GM23338 (cell line): ENCODE measurements around the gene CACNA1G. TPM values are rescaled to one million over a fixed set of nuclear protein-coding genes. Genes with fewer than 3 reads are reported as not detected.

Experiments used
- ATAC-seq: fragments of 200-7000 bp; cut with Tn5 transposase; 3 replicates; pipeline ENCODE4 v1.9.1; 2020
- DNase-seq: peaks from one replicate; pipeline ENCODE4 v3.0.0-alpha.2; 2015; ENCODE audit warnings: low spot score
- H2AFZ ChIP-seq: fragments of 200-600 bp; sonication (generic); 2 replicates; pipeline ENCODE4 v1.8.0; 2016; ENCODE audit warnings: antibody characterized with exemption, mild to moderate bottlenecking, moderate library complexity
- H3F3A ChIP-seq: fragments of 200-600 bp; sonication (generic); replicated peaks from 2 replicates; pipeline ENCODE4 v1.8.0; 2017; ENCODE audit warnings: antibody characterized with exemption, mixed run types, low read depth
- H3K27ac ChIP-seq: fragments of 200-600 bp; sonication (generic); 2 replicates; pipeline ENCODE4 v1.6.1; 2016; ENCODE audit warnings: low read depth
- H3K27me3 ChIP-seq: fragments of 200-600 bp; sonication (generic); 2 replicates; pipeline ENCODE4 v1.8.0; 2016; ENCODE audit warnings: mild to moderate bottlenecking, mixed run types, moderate library complexity; ENCODE audit not compliant: insufficient read depth
- H3K36me3 ChIP-seq: fragments of 200-600 bp; sonication (generic); 2 replicates; pipeline ENCODE4 v1.8.0; 2016; ENCODE audit warnings: mild to moderate bottlenecking; ENCODE audit not compliant: insufficient read depth
- H3K4me1 ChIP-seq: fragments of 200-600 bp; sonication (generic); 2 replicates; pipeline ENCODE4 v1.8.0; 2016; ENCODE audit warnings: mild to moderate bottlenecking, moderate library complexity; ENCODE audit not compliant: insufficient read depth
- H3K4me2 ChIP-seq: fragments of 200-600 bp; sonication (generic); 2 replicates; pipeline ENCODE4 v1.7.1; 2017; ENCODE audit warnings: mixed run types
- H3K4me3 ChIP-seq: fragments of 200-600 bp; sonication (generic); 2 replicates; pipeline ENCODE4 v1.6.1; 2016; ENCODE audit warnings: mixed run types
- H3K79me2 ChIP-seq: fragments of 200-600 bp; sonication (generic); replicated peaks from 2 replicates; pipeline ENCODE4 v1.8.0; 2017; ENCODE audit warnings: mild to moderate bottlenecking; ENCODE audit not compliant: insufficient read depth
- H3K9me2 ChIP-seq: fragments of 200-600 bp; sonication (generic); 2 replicates; pipeline ENCODE4 v1.8.0; 2017; ENCODE audit not compliant: insufficient read depth
- H4K20me1 ChIP-seq: fragments of 200-600 bp; sonication (generic); replicated peaks from 2 replicates; pipeline ENCODE4 v1.8.0; 2017; ENCODE audit warnings: mild to moderate bottlenecking; ENCODE audit not compliant: insufficient read depth
- H3K27ac Mint-ChIP-seq: 2 replicates; pipeline ENCODE4 v1.8.0; 2020; ENCODE audit warnings: inconsistent platforms, mild to moderate bottlenecking, moderate library complexity, mixed read lengths
- H3K27me3 Mint-ChIP-seq: 3 replicates; pipeline ENCODE4 v1.8.0; 2022; ENCODE audit warnings: low read depth, mild to moderate bottlenecking, moderate library complexity, mixed read lengths, inconsistent platforms; ENCODE audit not compliant: insufficient read depth, poor library complexity
- H3K36me3 Mint-ChIP-seq: 3 replicates; pipeline ENCODE4 v1.8.0; 2021; ENCODE audit warnings: low read depth, mild to moderate bottlenecking, inconsistent platforms, moderate library complexity, mixed read lengths
- H3K4me1 Mint-ChIP-seq: 3 replicates; pipeline ENCODE4 v1.8.0; 2020; ENCODE audit warnings: mild to moderate bottlenecking, inconsistent platforms, mixed read lengths
- H3K4me3 Mint-ChIP-seq: 3 replicates; pipeline ENCODE4 v1.8.0; 2021; ENCODE audit warnings: moderate library complexity, mild to moderate bottlenecking, inconsistent platforms, mixed read lengths
- H3K9me3 Mint-ChIP-seq: 3 replicates; pipeline ENCODE4 v1.8.0; 2020; ENCODE audit warnings: moderate library complexity, mild to moderate bottlenecking, inconsistent platforms, mixed read lengths
- CREB1 ChIP-seq: fragments of 250-450 bp; sonication (Bioruptor Pico); IDR thresholded peaks from 2 replicates; pipeline ENCODE4 v1.5.0; 2020; ENCODE audit warnings: low read depth, mild to moderate bottlenecking, moderate library complexity
- NANOG ChIP-seq: IDR thresholded peaks from 2 replicates; pipeline ENCODE4 v1.6.1; 2016; ENCODE audit warnings: antibody characterized with exemption, borderline replicate concordance
- STAT1 ChIP-seq: IDR thresholded peaks from one replicate; pipeline ENCODE4 v1.6.1; 2016; ENCODE audit warnings: antibody characterized with exemption; ENCODE audit not compliant: unreplicated experiment
- polyA plus RNA-seq: library from polyadenylated mRNA; unstranded; fragments of >200 nt; fragmentation: Nextera tagmentation; extraction: Ambion mirVana; gene quantifications from 2 replicates; pipeline ENCODE4 v1.2.1, GENCODE V29; 2016
- total RNA-seq: library from RNA; depleted of rRNA; stranded (reverse); fragments of >200 nt; shearing (Covaris generic); gene quantifications from 2 replicates; pipeline ENCODE4 v1.2.3, GENCODE V29; 2014
- TF ChIP-seq, protein P1 (sequence below): IDR thresholded peaks from one replicate; pipeline ENCODE4 v1.6.1; 2018; ENCODE audit warnings: antibody characterized with exemption; ENCODE audit not compliant: unreplicated experiment
- TF ChIP-seq, protein P2 (sequence below): fragments of 250-450 bp; sonication (Bioruptor Pico); IDR thresholded peaks from 2 replicates; pipeline ENCODE4 v1.5.0; 2020; ENCODE audit warnings: mild to moderate bottlenecking, moderate library complexity

CACNA1G gene
- total and polyA plus RNA-seq, 2 experiments from 2014 or later, result 1.4 to 5.1 TPM

DNA sequence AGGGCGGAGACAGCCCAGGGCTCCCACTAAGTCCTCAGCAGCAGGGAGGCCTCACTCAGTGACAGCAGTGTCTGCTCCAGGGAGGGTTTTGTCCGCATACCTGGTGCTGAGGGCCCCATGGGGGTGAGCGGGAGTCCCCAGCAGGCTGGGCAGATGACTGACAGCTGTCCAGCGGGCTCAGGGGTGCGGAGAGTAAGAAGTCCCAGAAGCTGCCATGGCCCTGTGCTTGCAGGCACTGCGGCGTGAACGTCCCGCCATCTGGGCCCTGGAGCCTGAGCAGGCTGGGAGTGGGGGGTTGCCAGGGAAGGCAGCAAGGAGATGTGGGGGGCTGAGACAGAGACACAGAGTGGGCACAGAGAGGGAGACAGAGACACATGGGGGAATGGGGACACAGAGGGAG, 20.1 kb downstream of the CACNA1G start (continued):
- TF ChIP-seq, protein P1, sequence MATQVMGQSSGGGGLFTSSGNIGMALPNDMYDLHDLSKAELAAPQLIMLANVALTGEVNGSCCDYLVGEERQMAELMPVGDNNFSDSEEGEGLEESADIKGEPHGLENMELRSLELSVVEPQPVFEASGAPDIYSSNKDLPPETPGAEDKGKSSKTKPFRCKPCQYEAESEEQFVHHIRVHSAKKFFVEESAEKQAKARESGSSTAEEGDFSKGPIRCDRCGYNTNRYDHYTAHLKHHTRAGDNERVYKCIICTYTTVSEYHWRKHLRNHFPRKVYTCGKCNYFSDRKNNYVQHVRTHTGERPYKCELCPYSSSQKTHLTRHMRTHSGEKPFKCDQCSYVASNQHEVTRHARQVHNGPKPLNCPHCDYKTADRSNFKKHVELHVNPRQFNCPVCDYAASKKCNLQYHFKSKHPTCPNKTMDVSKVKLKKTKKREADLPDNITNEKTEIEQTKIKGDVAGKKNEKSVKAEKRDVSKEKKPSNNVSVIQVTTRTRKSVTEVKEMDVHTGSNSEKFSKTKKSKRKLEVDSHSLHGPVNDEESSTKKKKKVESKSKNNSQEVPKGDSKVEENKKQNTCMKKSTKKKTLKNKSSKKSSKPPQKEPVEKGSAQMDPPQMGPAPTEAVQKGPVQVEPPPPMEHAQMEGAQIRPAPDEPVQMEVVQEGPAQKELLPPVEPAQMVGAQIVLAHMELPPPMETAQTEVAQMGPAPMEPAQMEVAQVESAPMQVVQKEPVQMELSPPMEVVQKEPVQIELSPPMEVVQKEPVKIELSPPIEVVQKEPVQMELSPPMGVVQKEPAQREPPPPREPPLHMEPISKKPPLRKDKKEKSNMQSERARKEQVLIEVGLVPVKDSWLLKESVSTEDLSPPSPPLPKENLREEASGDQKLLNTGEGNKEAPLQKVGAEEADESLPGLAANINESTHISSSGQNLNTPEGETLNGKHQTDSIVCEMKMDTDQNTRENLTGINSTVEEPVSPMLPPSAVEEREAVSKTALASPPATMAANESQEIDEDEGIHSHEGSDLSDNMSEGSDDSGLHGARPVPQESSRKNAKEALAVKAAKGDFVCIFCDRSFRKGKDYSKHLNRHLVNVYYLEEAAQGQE, result no peak
- TF ChIP-seq STAT1 (no peak), NANOG (no peak)
- TF ChIP-seq, protein P2, sequence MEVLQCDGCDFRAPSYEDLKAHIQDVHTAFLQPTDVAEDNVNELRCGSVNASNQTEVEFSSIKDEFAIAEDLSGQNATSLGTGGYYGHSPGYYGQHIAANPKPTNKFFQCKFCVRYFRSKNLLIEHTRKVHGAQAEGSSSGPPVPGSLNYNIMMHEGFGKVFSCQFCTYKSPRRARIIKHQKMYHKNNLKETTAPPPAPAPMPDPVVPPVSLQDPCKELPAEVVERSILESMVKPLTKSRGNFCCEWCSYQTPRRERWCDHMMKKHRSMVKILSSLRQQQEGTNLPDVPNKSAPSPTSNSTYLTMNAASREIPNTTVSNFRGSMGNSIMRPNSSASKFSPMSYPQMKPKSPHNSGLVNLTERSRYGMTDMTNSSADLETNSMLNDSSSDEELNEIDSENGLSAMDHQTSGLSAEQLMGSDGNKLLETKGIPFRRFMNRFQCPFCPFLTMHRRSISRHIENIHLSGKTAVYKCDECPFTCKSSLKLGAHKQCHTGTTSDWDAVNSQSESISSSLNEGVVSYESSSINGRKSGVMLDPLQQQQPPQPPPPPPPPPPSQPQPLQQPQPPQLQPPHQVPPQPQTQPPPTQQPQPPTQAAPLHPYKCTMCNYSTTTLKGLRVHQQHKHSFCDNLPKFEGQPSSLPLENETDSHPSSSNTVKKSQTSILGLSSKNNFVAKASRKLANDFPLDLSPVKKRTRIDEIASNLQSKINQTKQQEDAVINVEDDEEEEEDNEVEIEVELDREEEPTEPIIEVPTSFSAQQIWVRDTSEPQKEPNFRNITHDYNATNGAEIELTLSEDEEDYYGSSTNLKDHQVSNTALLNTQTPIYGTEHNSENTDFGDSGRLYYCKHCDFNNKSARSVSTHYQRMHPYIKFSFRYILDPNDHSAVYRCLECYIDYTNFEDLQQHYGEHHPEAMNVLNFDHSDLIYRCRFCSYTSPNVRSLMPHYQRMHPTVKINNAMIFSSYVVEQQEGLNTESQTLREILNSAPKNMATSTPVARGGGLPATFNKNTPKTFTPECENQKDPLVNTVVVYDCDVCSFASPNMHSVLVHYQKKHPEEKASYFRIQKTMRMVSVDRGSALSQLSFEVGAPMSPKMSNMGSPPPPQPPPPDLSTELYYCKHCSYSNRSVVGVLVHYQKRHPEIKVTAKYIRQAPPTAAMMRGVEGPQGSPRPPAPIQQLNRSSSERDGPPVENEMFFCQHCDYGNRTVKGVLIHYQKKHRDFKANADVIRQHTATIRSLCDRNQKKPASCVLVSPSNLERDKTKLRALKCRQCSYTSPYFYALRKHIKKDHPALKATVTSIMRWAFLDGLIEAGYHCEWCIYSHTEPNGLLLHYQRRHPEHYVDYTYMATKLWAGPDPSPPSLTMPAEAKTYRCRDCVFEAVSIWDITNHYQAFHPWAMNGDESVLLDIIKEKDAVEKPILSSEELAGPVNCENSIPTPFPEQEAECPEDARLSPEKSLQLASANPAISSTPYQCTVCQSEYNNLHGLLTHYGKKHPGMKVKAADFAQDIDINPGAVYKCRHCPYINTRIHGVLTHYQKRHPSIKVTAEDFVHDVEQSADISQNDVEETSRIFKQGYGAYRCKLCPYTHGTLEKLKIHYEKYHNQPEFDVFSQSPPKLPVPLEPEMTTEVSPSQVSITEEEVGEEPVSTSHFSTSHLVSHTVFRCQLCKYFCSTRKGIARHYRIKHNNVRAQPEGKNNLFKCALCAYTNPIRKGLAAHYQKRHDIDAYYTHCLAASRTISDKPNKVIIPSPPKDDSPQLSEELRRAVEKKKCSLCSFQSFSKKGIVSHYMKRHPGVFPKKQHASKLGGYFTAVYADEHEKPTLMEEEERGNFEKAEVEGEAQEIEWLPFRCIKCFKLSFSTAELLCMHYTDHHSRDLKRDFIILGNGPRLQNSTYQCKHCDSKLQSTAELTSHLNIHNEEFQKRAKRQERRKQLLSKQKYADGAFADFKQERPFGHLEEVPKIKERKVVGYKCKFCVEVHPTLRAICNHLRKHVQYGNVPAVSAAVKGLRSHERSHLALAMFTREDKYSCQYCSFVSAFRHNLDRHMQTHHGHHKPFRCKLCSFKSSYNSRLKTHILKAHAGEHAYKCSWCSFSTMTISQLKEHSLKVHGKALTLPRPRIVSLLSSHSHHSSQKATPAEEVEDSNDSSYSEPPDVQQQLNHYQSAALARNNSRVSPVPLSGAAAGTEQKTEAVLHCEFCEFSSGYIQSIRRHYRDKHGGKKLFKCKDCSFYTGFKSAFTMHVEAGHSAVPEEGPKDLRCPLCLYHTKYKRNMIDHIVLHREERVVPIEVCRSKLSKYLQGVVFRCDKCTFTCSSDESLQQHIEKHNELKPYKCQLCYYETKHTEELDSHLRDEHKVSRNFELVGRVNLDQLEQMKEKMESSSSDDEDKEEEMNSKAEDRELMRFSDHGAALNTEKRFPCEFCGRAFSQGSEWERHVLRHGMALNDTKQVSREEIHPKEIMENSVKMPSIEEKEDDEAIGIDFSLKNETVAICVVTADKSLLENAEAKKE, result no peak

DNA sequence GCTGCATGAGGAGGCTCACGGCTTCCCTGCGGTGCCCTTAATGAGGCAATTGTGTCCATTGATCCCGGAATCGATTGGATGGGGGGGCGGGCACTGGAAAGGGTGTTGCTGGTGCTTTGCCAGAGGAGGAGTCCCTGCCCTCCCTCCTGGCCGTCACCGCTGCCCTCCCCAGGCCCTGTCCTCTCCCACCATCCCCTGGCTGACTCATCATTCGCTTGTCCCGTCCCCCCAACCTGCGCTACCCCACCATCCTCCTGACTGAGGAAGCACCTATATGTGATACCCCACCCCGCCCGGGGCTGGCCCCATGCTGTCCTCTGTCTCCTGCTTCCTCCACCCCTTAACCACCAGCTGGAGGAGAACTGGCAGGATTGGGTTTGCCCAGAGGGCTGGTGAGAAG, 20.8 kb downstream of the CACNA1G start:
- Mint-ChIP-seq H3K27me3 (peaks cover 8% of the 10 kb centered on the region), H3K4me1 (peaks cover 26% of the 10 kb centered on the region), H3K9me3 (no peaks in the 10 kb centered on the region; the same call in 2 of the 3 replicates), H3K4me3 (no peak overlapping the region), H3K27ac (no peak overlapping the region), H3K36me3 (no peaks in the 10 kb centered on the region)
- Histone ChIP-seq H3K79me2 (no peaks in the 10 kb centered on the region), H3F3A (no peaks in the 10 kb centered on the region), H3K27ac (no peak overlapping the region), H3K36me3 (no peaks in the 10 kb centered on the region), H3K4me2 (no peak overlapping the region), H2AFZ (no peak overlapping the region), H3K9me2 (no peaks in the 10 kb centered on the region), H4K20me1 (no peaks in the 10 kb centered on the region), H3K4me3 (no peak overlapping the region), H3K27me3 (no peaks in the 10 kb centered on the region), H3K4me1 (no peaks in the 10 kb centered on the region; the same call in 1 of the 2 replicates)
- no peak for TF ChIP-seq CREB1 (CRISPR knock-in tag)
- ATAC-seq (no peak), DNase-seq (no peak)
